HG03159 (cell line): Measurements from ENCODE around the gene SMTNL1.

Source experiments
- ATAC-seq: cut with Tn5 transposase; IDR thresholded peaks from one replicate; pipeline ENCODE4 v1.9.1; 2021; ENCODE audit warnings: mild to moderate bottlenecking, moderate library complexity; ENCODE audit not compliant: unreplicated experiment

Gene SMTNL1

GRCh38 chr11:57543593-57543992 is 6.2 kb downstream of the SMTNL1 start:
- ATAC-seq, result no peak

GRCh38 chr11:57544566-57544965 is 7.2 kb downstream of the SMTNL1 start:
- no peak for ATAC-seq

GRCh38 chr11:57545883-57546282 is 8.5 kb downstream of the SMTNL1 start:
- no peak for ATAC-seq

GRCh38 chr11:57546451-57546850 is 9.1 kb downstream of the SMTNL1 start:
- no peak for ATAC-seq

- ATAC-seq, result peak; percentile 50
Measured at GRCh38 chr11:57546869-57547475, 9.6 kb downstream of the SMTNL1 start.

GRCh38 chr11:57547854-57548377 is 10.5 kb downstream of the SMTNL1 start:
- ATAC-seq, result peak; percentile 92

- no peak for ATAC-seq
Measured at GRCh38 chr11:57549983-57550382, 12.6 kb downstream of the SMTNL1 start.

GRCh38 chr11:57551941-57552340 is 14.5 kb downstream of the SMTNL1 start:
- no peak for ATAC-seq

- ATAC-seq, result no peak
Measured at GRCh38 chr11:57552479-57552878, 15.1 kb downstream of the SMTNL1 start.

GRCh38 chr11:57555393-57555792 is 18.0 kb downstream of the SMTNL1 start:
- ATAC-seq, result no peak

GRCh38 chr11:57556041-57556440 is 18.6 kb downstream of the SMTNL1 start:
- ATAC-seq, result no peak

GRCh38 chr11:57560146-57560545 is 22.8 kb downstream of the SMTNL1 start:
- no peak for ATAC-seq

GRCh38 chr11:57562596-57562995 is 25.2 kb downstream of the SMTNL1 start:
- ATAC-seq, result no peak

GRCh38 chr11:57566005-57566904 is 28.9 kb downstream of the SMTNL1 start:
- peak; percentile 60 for ATAC-seq

- ATAC-seq, result peak; percentile 1
Measured at GRCh38 chr11:57566905-57567514, 29.6 kb downstream of the SMTNL1 start.

GRCh38 chr11:57567515-57568329 is 30.3 kb downstream of the SMTNL1 start, which contains the start of gene UBE2L6:
UBE2L6 (minus strand) TSS chr11:57567672; CDS start chr11:57567611, 61 bp downstream.
- ATAC-seq, result peak; percentile 73

GRCh38 chr11:57568330-57568766 is 31.0 kb downstream of the SMTNL1 start:
- ATAC-seq, result peak; percentile 2

GRCh38 chr11:57571606-57572005 is 34.2 kb downstream of the SMTNL1 start:
- no peak for ATAC-seq

- no peak for ATAC-seq
Measured at GRCh38 chr11:57574061-57574460, 36.7 kb downstream of the SMTNL1 start.

GRCh38 chr11:57584341-57584740 is 46.9 kb downstream of the SMTNL1 start:
- no peak for ATAC-seq

GRCh38 chr11:57585301-57585700 is 47.9 kb downstream of the SMTNL1 start:
- ATAC-seq, result no peak
